DMS53 treated with DMSO at 0.1 percent for 48 hours (cell line): Measurements from ENCODE around the gene VWA8.
"Not testable (repeated sequence)": the region's sequence is repeated elsewhere in the genome, so short reads cannot be mapped to it uniquely, and the experiment has no call there.

Source experiments
- DNase-seq: peaks from one replicate; lab custom pipeline; 2025; ENCODE audit not compliant: unreplicated experiment; lab: John Stamatoyannopoulos, UW

VWA8 gene

GRCh38 chr13:41651413-41652058 is 309.4 kb downstream of the VWA8 start:
- no peak for DNase-seq

DNA sequence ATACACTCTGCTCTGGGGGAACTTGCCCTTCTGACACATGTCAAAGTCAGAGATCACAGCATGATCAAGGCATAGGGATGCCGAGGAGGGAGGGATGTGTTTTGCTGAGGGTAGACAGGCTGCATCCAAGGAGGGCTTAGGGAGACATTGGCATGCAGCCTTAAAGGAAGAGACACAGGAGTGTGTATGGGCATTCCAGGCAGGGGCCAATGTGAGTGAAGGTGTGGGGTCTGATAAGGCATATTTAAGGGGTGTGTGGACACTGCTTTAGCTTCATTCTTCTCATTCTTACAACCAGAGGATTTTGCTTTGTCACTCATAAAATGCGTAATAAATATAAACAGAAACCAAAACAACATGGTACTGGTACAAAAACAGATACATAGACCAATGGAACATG is 310.2 kb downstream of the VWA8 start:
- no peak for DNase-seq

DNA sequence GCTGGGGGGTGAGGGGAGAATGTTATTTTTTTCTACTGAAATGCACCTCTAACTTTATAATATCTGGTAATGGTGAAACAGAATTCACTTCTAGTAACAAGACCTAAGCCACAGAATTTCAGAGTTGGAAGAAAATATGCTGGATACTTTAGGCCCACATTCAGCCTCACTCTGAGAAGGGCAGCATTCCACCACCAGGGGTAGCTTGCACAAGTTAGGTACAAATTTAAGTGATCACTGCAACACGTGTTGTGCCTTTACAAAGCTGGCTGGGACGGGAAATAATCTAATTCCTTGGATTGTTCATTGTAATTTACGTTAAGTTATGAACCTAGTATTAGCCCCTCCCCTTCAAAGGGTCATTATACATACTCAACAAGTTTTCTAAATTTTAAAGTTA is 311.2 kb downstream of the VWA8 start:
- no peak for DNase-seq

- DNase-seq: peak; percentile 6
Measured at GRCh38 chr13:41648314-41648935, 312.5 kb downstream of the VWA8 start.

- DNase-seq: not testable (repeated sequence)
Measured at GRCh38 chr13:41647699-41648313, 313.1 kb downstream of the VWA8 start.

DNA sequence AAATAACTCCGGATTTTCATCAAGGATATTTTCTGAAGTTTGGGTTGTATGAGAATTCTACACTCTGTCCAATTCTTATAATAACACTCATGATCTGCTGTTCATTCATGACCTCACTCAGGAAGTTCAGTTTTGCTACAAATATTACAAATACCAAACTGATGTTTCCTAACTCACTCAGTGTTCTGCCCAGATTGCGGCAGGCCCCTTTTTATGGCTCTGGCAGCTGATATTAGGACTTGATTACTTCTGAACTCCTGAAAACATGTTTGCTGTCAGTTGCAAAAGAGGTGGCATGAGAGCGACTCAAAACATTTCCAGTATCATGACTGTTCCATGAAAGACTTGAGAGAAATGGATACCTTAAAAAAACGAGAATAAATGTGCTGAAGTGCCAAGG is 315.6 kb downstream of the VWA8 start:
- DNase-seq: no peak

GRCh38 chr13:41644742-41645141 is 316.2 kb downstream of the VWA8 start:
- no peak for DNase-seq

- DNase-seq: no peak
Measured at GRCh38 chr13:41643507-41643906, 317.4 kb downstream of the VWA8 start.

GRCh38 chr13:41641961-41642360 is 318.9 kb downstream of the VWA8 start:
- no peak for DNase-seq

GRCh38 chr13:41641429-41641828 is 319.5 kb downstream of the VWA8 start:
- DNase-seq: no peak

GRCh38 chr13:41639955-41640780 is 320.7 kb downstream of the VWA8 start:
- no peak for DNase-seq

- DNase-seq: no peak
Measured at GRCh38 chr13:41639237-41639904, 321.5 kb downstream of the VWA8 start.

DNA sequence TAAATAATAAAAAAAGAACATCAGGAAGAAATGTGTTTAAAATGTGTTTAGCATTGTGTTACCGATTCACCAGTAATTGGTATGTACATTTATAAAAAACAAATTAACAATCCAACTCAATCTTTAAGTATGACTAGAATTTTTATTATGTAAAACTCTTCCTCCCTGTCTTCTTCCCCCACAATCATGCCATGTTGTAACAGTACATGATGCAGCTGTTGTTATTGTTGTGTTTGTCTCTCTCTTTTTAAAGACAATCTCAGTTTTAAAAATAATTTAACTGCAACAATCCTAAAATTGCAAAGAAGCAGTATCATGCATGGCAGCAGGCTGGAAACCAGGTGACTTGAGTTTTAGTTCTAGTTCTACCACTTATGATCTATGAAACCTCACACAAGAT is 323.3 kb downstream of the VWA8 start:
- DNase-seq: no peak

GRCh38 chr13:41637032-41637431 is 323.9 kb downstream of the VWA8 start:
- DNase-seq: not testable (repeated sequence)

DNA sequence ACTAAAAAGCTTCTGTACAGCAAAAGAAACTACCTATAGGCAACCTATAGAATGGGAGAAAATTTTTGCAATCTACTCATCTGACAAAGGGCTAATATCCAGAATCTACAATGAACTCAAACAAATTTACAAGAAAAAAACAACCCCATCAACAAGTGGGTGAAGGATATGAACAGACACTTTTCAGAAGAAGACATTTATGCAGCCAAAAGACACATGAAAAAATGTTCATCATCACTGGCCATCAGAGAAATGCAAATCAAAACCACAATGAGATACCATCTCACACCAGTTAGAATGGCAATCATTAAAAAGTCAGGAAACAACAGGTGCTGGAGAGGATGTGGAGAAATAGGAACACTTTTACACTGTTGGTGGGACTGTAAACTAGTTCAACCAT is 324.3 kb downstream of the VWA8 start:
- not testable (repeated sequence) for DNase-seq

- no peak for DNase-seq
Measured at GRCh38 chr13:41634407-41634806, 326.5 kb downstream of the VWA8 start.

- DNase-seq: no peak
Measured at GRCh38 chr13:41633776-41634175, 327.1 kb downstream of the VWA8 start.

GRCh38 chr13:41631296-41631965 is 329.5 kb downstream of the VWA8 start:
- no peak for DNase-seq

DNA sequence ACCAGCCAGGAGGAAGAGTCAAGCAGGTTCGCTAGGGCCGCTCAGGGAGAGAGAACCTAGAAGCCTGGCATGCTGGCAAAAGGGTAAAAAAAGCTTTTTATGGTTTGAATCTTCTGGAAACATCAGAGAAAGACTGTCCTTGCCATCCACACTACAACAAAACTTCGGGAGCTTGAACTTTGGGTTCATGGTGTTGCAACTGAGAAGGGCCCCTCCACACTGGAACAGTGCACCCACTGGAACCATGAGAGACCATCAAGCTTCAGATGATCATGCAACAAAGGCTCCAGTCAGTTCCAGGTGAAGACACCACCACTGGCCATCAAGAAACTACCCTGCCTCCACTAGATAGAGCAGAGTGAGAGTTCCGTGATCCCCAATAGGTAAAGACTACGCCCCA is 333.5 kb downstream of the VWA8 start:
- no peak for DNase-seq

GRCh38 chr13:41624041-41624440 is 336.9 kb downstream of the VWA8 start:
- no peak for DNase-seq
